GM10248 (cell line): Measurements from ENCODE around the gene QTRT2.

ENCODE experiments used
- CTCF ChIA-PET: fragments of 300-600 bp; sonication (Branson Sonifier 250); formaldehyde crosslinking; extraction: SDS; loops from one replicate; lab custom pipeline; 2021; ENCODE audit warnings: antibody characterized with exemption; lab: Yijun Ruan, JAX
- POLR2A ChIA-PET: fragments of 350-650 bp; sonication (Branson Sonifier 250); formaldehyde crosslinking; extraction: SDS; loops from one replicate; lab custom pipeline; 2020; ENCODE audit warnings: antibody characterized with exemption; lab: Yijun Ruan, JAX
- DNase-seq: peaks from one replicate; pipeline ENCODE4 v3.0.0; 2012; ENCODE audit errors: extremely low spot score
- CTCF ChIP-seq: IDR thresholded peaks from 2 replicates; pipeline ENCODE4 v1.5.1; 2012; ENCODE audit warnings: mild to moderate bottlenecking, low read depth; ENCODE audit errors: extremely low read depth, missing control alignments, control extremely low read depth

The QTRT2 gene

DNA sequence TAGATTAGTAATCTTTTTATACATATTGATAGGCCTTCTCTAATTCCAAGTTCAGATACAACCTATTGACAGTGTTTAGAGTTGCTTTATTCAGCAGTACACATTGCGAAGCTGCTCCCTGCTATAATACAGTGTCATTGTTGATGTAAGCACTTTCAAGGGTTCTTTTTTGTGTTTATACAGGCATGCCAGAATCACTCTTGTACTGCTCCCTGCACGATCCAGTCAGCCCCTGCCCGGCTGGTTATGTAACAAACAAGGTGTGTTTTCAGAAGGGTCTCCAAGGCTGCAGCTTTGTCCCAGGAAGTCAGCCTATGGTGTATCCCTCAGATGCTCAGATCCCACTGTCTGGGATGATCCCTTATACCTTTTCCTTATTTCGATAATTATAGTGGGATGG is 11.3 kb downstream of the QTRT2 start:
- ChIA-PET POLR2A (no interaction called here), CTCF (interaction anchor here (1.1 to 1.3 kb wide), 4 partner anchors 10 to 332 kb away, joined by 3 to 5 read pairs (median 4); partner anchors contain the start of genes CCDC191 and QTRT2)
- no peak for TF ChIP-seq CTCF
- DNase-seq, result no peak

DNA sequence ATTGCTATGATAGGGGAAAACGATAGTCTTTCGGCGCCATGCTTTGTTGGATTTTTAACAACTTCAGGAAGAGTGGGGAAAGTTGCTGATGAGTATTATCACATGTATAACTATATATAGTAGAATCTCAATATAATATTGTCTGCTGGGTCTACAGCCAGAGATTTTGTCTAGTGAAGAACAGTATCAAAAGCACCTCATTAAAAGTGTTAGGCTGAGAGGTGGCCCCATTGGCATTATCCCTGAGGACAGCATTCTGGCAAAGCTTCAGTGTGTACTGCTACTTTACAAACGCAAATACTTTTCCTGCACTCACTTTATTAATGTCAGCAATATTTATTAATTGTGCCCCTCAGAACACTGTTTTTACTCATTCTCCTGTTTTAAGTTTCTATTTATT is 11.8 kb downstream of the QTRT2 start:
- no peak for DNase-seq
- ChIA-PET CTCF (interaction anchor here (1.2 to 1.5 kb wide), 2 partner anchors 10 to 11 kb away, joined by 3 read pairs; no protein-coding TSS in a partner anchor), POLR2A (no interaction called here)
- no peak for TF ChIP-seq CTCF

DNA sequence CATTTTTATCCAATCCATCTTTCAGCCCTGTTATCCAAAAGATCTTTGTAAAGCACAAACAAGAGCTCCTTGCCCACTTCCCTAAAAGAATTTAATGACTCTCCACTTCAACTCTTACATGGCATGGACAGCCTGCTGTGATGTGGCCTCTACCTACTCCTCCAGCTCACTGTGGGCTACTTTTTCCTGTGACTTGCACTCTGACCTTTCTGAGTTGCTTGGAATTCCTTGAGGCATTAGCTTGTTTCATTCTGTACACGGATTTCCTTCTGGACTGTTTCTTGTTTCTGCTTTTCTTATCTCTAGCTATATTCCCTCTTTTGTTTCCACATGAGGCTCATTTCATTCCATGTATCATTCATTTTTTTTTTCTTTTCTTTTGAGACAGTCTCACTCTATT is 15.2 kb downstream of the QTRT2 start:
- POLR2A ChIA-PET, result no interaction called here
- DNase-seq, result no peak
- CTCF ChIA-PET, result interaction anchor here (1.0 to 1.2 kb wide), 3 partner anchors 9 to 41 kb away, joined by 3 read pairs; no protein-coding TSS in a partner anchor
- TF ChIP-seq CTCF, result no peak

- CTCF ChIA-PET, result interaction anchor here (0.8 to 1.2 kb wide), 3 partner anchors 13 to 499 kb away, joined by 3 read pairs; no protein-coding TSS in a partner anchor
- POLR2A ChIA-PET, result no interaction called here
- DNase-seq, result no peak
- TF ChIP-seq CTCF, result no peak
Observed at GRCh38 chr3:114076711-114077110, 20.2 kb downstream of the QTRT2 start.

GRCh38 chr3:114078126-114078525 is 21.6 kb downstream of the QTRT2 start:
- TF ChIP-seq CTCF, result no peak
- ChIA-PET CTCF (interaction anchor here (1.0 to 1.2 kb wide), 4 partner anchors 11 to 233 kb away, joined by 3 read pairs; no protein-coding TSS in a partner anchor), POLR2A (no interaction called here)
- DNase-seq, result no peak

GRCh38 chr3:114079761-114080160 is 23.2 kb downstream of the QTRT2 start:
- no peak for TF ChIP-seq CTCF
- POLR2A ChIA-PET, result no interaction called here
- CTCF ChIA-PET, result interaction anchor here (1.6 kb wide), 1 partner anchor 72 kb away, joined by 3 read pairs; no protein-coding TSS in a partner anchor
- DNase-seq, result no peak

DNA sequence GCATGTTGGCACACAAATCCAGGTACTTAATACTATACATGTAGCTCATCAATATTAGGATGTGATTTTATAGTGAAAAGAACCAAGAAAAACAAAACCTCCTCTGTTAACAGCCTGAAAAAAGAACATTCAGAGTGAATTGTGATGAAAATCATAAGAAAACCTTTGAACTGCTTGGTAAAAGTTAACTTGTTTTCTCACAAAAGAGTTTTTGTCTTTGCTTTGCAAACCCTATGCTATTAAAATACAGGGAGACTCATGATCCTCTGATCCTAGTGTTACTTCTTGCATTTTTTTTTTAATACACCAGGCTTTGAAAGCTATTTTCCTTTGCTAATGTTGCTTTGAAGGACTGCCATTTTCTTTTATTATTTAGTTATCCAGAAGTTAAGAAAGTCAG is 23.7 kb downstream of the QTRT2 start:
- TF ChIP-seq CTCF, result no peak
- ChIA-PET CTCF (interaction anchor here (1.6 kb wide), 1 partner anchor 72 kb away, joined by 3 read pairs; no protein-coding TSS in a partner anchor), POLR2A (no interaction called here)
- no peak for DNase-seq
